Ovary (tissue), 3 donors: ENCODE measurements around the gene FCGR2B.
"Not testable (repeated sequence)": the region's sequence is repeated elsewhere in the genome, so short reads cannot be mapped to it uniquely, and the experiment has no call there.

Source experiments
- CTCF ChIP-seq, 3 donors: fragments of 450-650 bp in 2 of 3; fragments of 200-600 bp in 1 of 3; IDR thresholded peaks; one replicate each; pipeline versions ENCODE4 v1.5.1 to v1.8.0; 2016 to 2022; ENCODE audit warnings: antibody characterized with exemption in 3 of 3, mild to moderate bottlenecking in 1 of 3
- EP300 ChIP-seq: sonication (generic); formaldehyde crosslinking; IDR thresholded peaks from one replicate; pipeline ENCODE4 v1.6.1; 2017; ENCODE audit warnings: antibody characterized with exemption
- POLR2A ChIP-seq: fragments of 450-650 bp; IDR thresholded peaks from one replicate; pipeline ENCODE4 v1.6.1; 2017; ENCODE audit warnings: antibody characterized with exemption, mild to moderate bottlenecking, moderate library complexity
- donor health status: DM: no; HTN: no; CAD: no.

- TF ChIP-seq CTCF (IDR thresholded peaks at IDR 0.05); POLR2A; EP300: not testable (repeated sequence)
These were observed 9.4 kb upstream of the FCGR2B start for GRCh38 chr1:161653541-161653940.
